GM12878 (cell line): ENCODE measurements around the gene SIT1. TPM values are rescaled to one million over a fixed set of nuclear protein-coding genes. Genes with fewer than 3 reads are reported as not detected.

Experiments used
- ATAC-seq: fragments of 200-7000 bp; cut with Tn5 transposase; 3 replicates; pipeline ENCODE4 v1.9.1; 2020; ENCODE audit warnings: mild to moderate bottlenecking, moderate library complexity
- BruUV-seq: library from RNA; stranded (reverse); fragments of 400-500 nt; replicated peaks from 2 replicates; lab custom pipeline; 2021; lab: Mats Ljungman, UMichigan
- CTCF ChIA-PET: fragments of 300-600 bp; sonication (Branson Sonifier 250); formaldehyde crosslinking; extraction: SDS; loops from one replicate; lab custom pipeline; 2021; ENCODE audit warnings: inconsistent platforms; lab: Yijun Ruan, JAX
- POLR2A ChIA-PET: fragments of 350-600 bp; formaldehyde crosslinking; extraction: SDS; loops from one replicate; lab custom pipeline; 2021; ENCODE audit warnings: inconsistent platforms; lab: Charles Lee
- RAD21 ChIA-PET: fragments of 300-600 bp; sonication (Branson Sonifier 250); formaldehyde crosslinking; loops from one replicate; lab custom pipeline; 2023; ENCODE audit warnings: antibody characterized with exemption; ENCODE audit not compliant: unreplicated experiment; lab: Charles Lee
- SMC1A ChIA-PET: fragments of 300-600 bp; sonication (Branson Sonifier 250); formaldehyde crosslinking; loops from one replicate; lab custom pipeline; 2023; ENCODE audit not compliant: unreplicated experiment, uncharacterized antibody; lab: Charles Lee
- DNase-seq: peaks from one replicate; pipeline ENCODE4 v3.0.0-alpha.2; 2011; ENCODE audit warnings: low read depth, low spot score
- FAIRE-seq: peaks from 3 replicates; lab custom pipeline; 2011; peaks lifted over from hg19 to GRCh38; lab: Jason Lieb, UNC
- H2AFZ ChIP-seq: 2 replicates; pipeline ENCODE4 v1.6.0; 2011; ENCODE audit warnings: low read depth, low read length, control low read depth; ENCODE audit not compliant: control insufficient read depth
- H3K27ac ChIP-seq: 2 replicates; pipeline ENCODE4 v1.5.1; 2011; ENCODE audit warnings: control low read depth; ENCODE audit not compliant: control insufficient read depth, insufficient read depth
- H3K27me3 ChIP-seq, 2 experiments: replicated peaks in 1 of 2; 2 replicates each; pipeline versions ENCODE4 v1.6.0 to v1.6.1; 2011; ENCODE audit warnings: low read length in 1 of 2; ENCODE audit not compliant: control insufficient read depth in 2 of 2, insufficient read depth in 2 of 2
- H3K36me3 ChIP-seq, 2 experiments: 2 replicates each; pipeline ENCODE4 v1.5.1; 2011; ENCODE audit warnings: low read length in 1 of 2; ENCODE audit not compliant: control insufficient read depth in 2 of 2, insufficient read depth in 2 of 2
- H3K4me1 ChIP-seq: 2 replicates; pipeline ENCODE4 v1.6.1; 2011; ENCODE audit warnings: mild to moderate bottlenecking, low read length, moderate library complexity, mixed read lengths; ENCODE audit not compliant: control insufficient read depth, insufficient read depth
- H3K4me2 ChIP-seq: 2 replicates; pipeline ENCODE4 v1.6.0; 2011; ENCODE audit warnings: control low read depth; ENCODE audit not compliant: control insufficient read depth, insufficient read depth
- H3K4me3 ChIP-seq: fragments of 200-600 bp; sonication (generic); 2 replicates; pipeline ENCODE4 v1.5.1; 2016
- H3K79me2 ChIP-seq: 2 replicates; pipeline ENCODE4 v1.6.0; 2011; ENCODE audit warnings: low read length; ENCODE audit not compliant: control insufficient read depth, insufficient read depth
- H3K9ac ChIP-seq: 2 replicates; pipeline ENCODE4 v1.8.0; 2011; ENCODE audit warnings: low read length, control low read depth, mixed read lengths; ENCODE audit not compliant: control insufficient read depth, insufficient read depth
- H3K9me3 ChIP-seq: replicated peaks from 3 replicates; pipeline ENCODE4 v1.5.1; 2011; ENCODE audit warnings: mild to moderate bottlenecking, low read length; ENCODE audit not compliant: control insufficient read depth, insufficient read depth
- H4K20me1 ChIP-seq: 2 replicates; pipeline ENCODE4 v1.6.0; 2011; ENCODE audit not compliant: control insufficient read depth, insufficient read depth
- ASH2L ChIP-seq: fragments of 300-600, 200-600 bp; sonication (generic); IDR thresholded peaks from 2 replicates; pipeline ENCODE4 v1.6.1; 2017; ENCODE audit warnings: low read depth, mild to moderate bottlenecking, borderline replicate concordance
- BCL11A ChIP-seq: IDR thresholded peaks from 2 replicates; pipeline ENCODE4 v1.6.1; 2011; ENCODE audit warnings: low read depth, low read length
- CEBPB ChIP-seq, 2 experiments: fragments of 150-350 bp in 1 of 2; IDR thresholded peaks; 2 replicates each; pipeline ENCODE4 v1.6.1; 2012 to 2014; ENCODE audit warnings: low read depth in 2 of 2, low read length in 2 of 2, borderline replicate concordance in 1 of 2, inconsistent platforms in 1 of 2
- POLR2A ChIP-seq: IDR thresholded peaks from 2 replicates; pipeline ENCODE4 v1.6.1; 2011; ENCODE audit warnings: low read depth, mild to moderate bottlenecking, low read length
- WGBS: methylation state at CpG from one replicate; pipeline ENCODE4 v1.1.6; 2016; ENCODE audit warnings: low lambda C conversion rate; ENCODE audit not compliant: insufficient replicate concordance, insufficient coverage; ENCODE audit errors: missing lambda C conversion rate; 5-methylcytosine and 5-hydroxymethylcytosine counted together
- in situ Hi-C: fragments of 300-500 bp; cut with MboI; formaldehyde crosslinking; loops from 9 replicates; pipeline ENCODE4 v1.14.3; 2018; ENCODE audit warnings: mixed read lengths
- intact Hi-C: fragments of 100-400 bp; cut with micrococcal nuclease; formaldehyde crosslinking; loops from one replicate; pipeline ENCODE4 v1.14.2; 2022; ENCODE audit not compliant: unreplicated experiment
- polyA plus RNA-seq, 11 experiments: library from polyadenylated mRNA; depleted of rRNA in 4 of 11; unstranded in 6 of 11; stranded (reverse) in 5 of 11; fragments of >200 nt; fragmentation: Nextera tagmentation in 4 of 11; fragmentation: Illumina TruSeq in 1 of 11; extraction: Ambion mirVana in 4 of 11; extraction: Trizol in 1 of 11; gene quantifications; 1 replicate in 1 of 11; 2 replicates in 10 of 11; pipeline versions ENCODE4 v1.2.1 to v1.2.3, GENCODE V29; 2011 to 2016; ENCODE audit warnings: inconsistent platforms in 2 of 11, missing spikeins in 2 of 11, low read depth in 1 of 11
- total RNA-seq, 4 experiments: library from RNA; depleted of rRNA in 3 of 4; stranded (reverse); fragments of >200 nt in 3 of 4; fragmentation: Illumina TruSeq in 1 of 4; extraction: Trizol in 1 of 4; gene quantifications; 2 replicates each; pipeline versions ENCODE4 v1.2.1 to v1.2.3, GENCODE V29; 2013 to 2021

Gene SIT1
- total and polyA plus RNA-seq, 10 of the 15 experiments (the other 5 are each of a cell fraction or from before 2014, with no cell fraction given) = 0.97 to 137 (median 59.7) TPM

DNA sequence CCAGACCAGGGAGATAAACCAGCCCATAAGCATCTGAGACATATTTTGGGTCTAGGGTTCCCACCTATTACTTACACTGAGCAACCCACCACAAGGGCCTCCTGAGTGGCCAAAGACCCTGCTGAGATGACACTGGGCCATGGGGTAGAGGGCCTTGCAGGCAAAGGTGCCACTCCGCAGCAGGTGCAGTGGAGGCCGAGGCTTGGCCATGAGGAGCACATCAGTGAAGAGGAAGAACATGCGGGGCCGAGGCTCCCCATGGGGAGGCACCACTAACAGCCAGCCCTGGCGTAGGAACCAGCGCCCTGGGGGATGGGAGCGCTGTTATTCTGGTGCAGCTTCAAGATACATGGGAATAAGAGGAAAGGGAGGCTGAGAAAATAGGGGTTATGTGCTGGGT lies 11.7 kb upstream of the SIT1 start:
- peak overlapping the region; percentile 9; the same call in 1 of the 2 replicates for H3K9ac ChIP-seq
- no peak overlapping the region for H3K4me3 ChIP-seq
- ChIA-PET RAD21 (interaction anchor here (0.6 to 9.7 kb wide), 8 partner anchors 15 to 164 kb away, joined by 3 to 95 read pairs (median 10); partner anchors contain the start of genes CREB3, SIT1 and TLN1), SMC1A (interaction anchor here (0.6 to 12.5 kb wide), 5 partner anchors 9 to 67 kb away, joined by 4 to 145 read pairs (median 65); partner anchors contain the start of genes CREB3, SIT1 and TLN1), POLR2A (interaction anchor here (0.7 to 10.9 kb wide), 5 partner anchors 14 to 67 kb away, joined by 3 to 163 read pairs (median 9); partner anchors contain the start of genes CREB3, SIT1, TESK1 and TLN1), CTCF (interaction anchor here (0.6 to 13.5 kb wide), 13 partner anchors 9 to 163 kb away, joined by 3 to 227 read pairs (median 14); partner anchors contain the start of genes CA9, CREB3, SIT1 and TLN1)
- peaks cover 6 to 9% of the 10 kb centered on the region in 2 experiments; a peak in 3 of 4 replicates for H3K36me3 ChIP-seq
- peaks cover 40% of the 10 kb centered on the region for H3K4me1 ChIP-seq
- no peak for FAIRE-seq
- 90% methylated on average over 7 of the region's 7 CpGs for WGBS
- peaks cover 43% of the 10 kb centered on the region for H3K79me2 ChIP-seq
- peak overlapping the region; percentile 82 for H3K4me2 ChIP-seq
- in situ Hi-C loops = no loop called here
- TF ChIP-seq POLR2A = 0 out of 2 replicates have a peak, but pooled peaks have one; percentile 8
- TF ChIP-seq BCL11A = no peak
- TF ChIP-seq ASH2L = no peak
- no peaks in the 10 kb centered on the region for H4K20me1 ChIP-seq
- DNase-seq = no peak
- H3K27me3 ChIP-seq = no peaks in the 10 kb centered on the region
- no peaks in the 10 kb centered on the region for H3K9me3 ChIP-seq
- intact Hi-C loops = no loop called here
- H3K27ac ChIP-seq = peak overlapping the region; percentile 45; the same call in 1 of the 2 replicates
- no TSS peak for BruUV-seq
- no peak overlapping the region for H2AFZ ChIP-seq
- ATAC-seq = no peak

DNA sequence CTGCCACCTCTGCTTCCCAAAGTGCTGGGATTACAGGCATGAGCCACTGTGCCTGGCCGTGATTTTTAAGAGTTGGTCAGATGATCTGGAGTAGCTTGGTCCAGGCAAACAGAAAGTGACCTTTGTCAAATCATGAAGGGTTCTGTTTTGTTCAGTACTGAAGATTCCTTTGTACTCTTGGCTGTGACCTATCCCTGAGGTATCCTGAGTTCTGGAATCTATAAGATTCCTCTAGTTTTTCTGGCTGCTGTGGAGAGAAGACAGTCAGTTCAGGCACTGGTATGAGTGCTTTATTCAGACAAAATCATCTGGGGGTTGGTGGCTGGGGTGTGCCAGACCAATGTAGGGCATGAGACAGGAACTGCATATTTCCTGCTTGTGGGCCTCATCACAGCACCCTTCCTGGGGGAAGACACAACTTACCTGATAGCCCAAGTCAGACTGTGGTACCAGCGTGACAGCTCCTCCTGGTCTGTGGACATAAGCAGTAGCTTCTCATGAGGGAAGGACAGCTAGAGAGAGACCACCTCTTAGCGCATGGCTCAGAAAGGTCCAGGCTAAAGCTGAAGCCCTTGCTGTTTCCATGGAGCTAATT lies 11.1 kb upstream of the SIT1 start:
- H3K36me3 ChIP-seq = peaks cover 6 to 9% of the 10 kb centered on the region in 2 experiments; a peak in 3 of 4 replicates
- no peaks in the 10 kb centered on the region for H3K27me3 ChIP-seq
- 53% methylated on average over 3 of the region's 3 CpGs for WGBS
- H3K9me3 ChIP-seq = no peaks in the 10 kb centered on the region
- no peaks in the 10 kb centered on the region for H4K20me1 ChIP-seq
- peaks cover 43% of the 10 kb centered on the region for H3K4me1 ChIP-seq
- BruUV-seq = no TSS peak
- H2AFZ ChIP-seq = no peak overlapping the region
- DNase-seq (no peak), FAIRE-seq (no peak), ATAC-seq (no peak)
- H3K27ac ChIP-seq = peak overlapping the region; percentile 45
- ChIA-PET SMC1A (interaction anchor here (0.6 to 12.5 kb wide), 15 partner anchors 8 to 220 kb away, joined by 3 to 145 read pairs (median 3); partner anchors contain the start of genes CREB3, SIT1 and TLN1), POLR2A (interaction anchor here (0.7 to 10.9 kb wide), 12 partner anchors 11 to 150 kb away, joined by 3 to 163 read pairs (median 4); partner anchors contain the start of genes CA9, CREB3, SIT1 and SPAG8), RAD21 (interaction anchor here (0.5 to 9.7 kb wide), 10 partner anchors 14 to 165 kb away, joined by 3 to 95 read pairs (median 7); partner anchors contain the start of genes CREB3, GBA2, RGP1 and SIT1), CTCF (interaction anchor here (0.6 to 13.5 kb wide), 23 partner anchors 9 to 164 kb away, joined by 3 to 227 read pairs (median 7); partner anchors contain the start of genes CA9, CREB3, HINT2 and SIT1)
- in situ Hi-C loops (no loop called here), intact Hi-C loops (no loop called here)
- H3K4me3 ChIP-seq = 0 out of 2 replicates have a peak overlapping the region, but pooled peaks have one; percentile 18
- H3K9ac ChIP-seq = peak overlapping the region; percentile 9; the same call in 1 of the 2 replicates
- peak overlapping the region; percentile 55 for H3K4me2 ChIP-seq
- H3K79me2 ChIP-seq = peaks cover 43% of the 10 kb centered on the region
- TF ChIP-seq CEBPB (IDR thresholded peaks at IDR 0.05; ENCODE audit: borderline replicate concordance in 1 of 2, low read depth in 2 of 2, low read length in 2 of 2) (no peak), POLR2A (peak; percentile 1; the same call in 1 of the 2 replicates)
- TF ChIP-seq, all 136 proteins: peak for 1
